Endometrial microvascular endothelial cells (primary cell): Measurements from ENCODE around the gene ZNF76. TPM values are rescaled to one million over a fixed set of nuclear protein-coding genes. Genes with fewer than 3 reads are reported as not detected.

ENCODE experiments used
- in situ Hi-C: cut with HindIII; loops from 2 replicates; pipeline ENCODE4 v1.10.0; 2017; ENCODE audit warnings: low sequenced_read_pairs, low pct_unique_long_range_greater_than_20kb; ENCODE audit errors: inconsistent ontology term
- total RNA-seq: library from RNA; depleted of rRNA; stranded (reverse); fragments of >200 nt; gene quantifications from one replicate; pipeline ENCODE4 v1.2.3, GENCODE V29; 2015; ENCODE audit errors: inconsistent ontology term

The ZNF76 gene
- total RNA-seq, 1 donor from 2014 or later = 18.6 TPM

GRCh38 chr6:35260591-35261570 lies 1.3 kb downstream of the ZNF76 start:
- in situ Hi-C loops = no loop called here

- in situ Hi-C loops = no loop called here
These were observed 3.1 kb downstream of the ZNF76 start for GRCh38 chr6:35262596-35262995.

DNA sequence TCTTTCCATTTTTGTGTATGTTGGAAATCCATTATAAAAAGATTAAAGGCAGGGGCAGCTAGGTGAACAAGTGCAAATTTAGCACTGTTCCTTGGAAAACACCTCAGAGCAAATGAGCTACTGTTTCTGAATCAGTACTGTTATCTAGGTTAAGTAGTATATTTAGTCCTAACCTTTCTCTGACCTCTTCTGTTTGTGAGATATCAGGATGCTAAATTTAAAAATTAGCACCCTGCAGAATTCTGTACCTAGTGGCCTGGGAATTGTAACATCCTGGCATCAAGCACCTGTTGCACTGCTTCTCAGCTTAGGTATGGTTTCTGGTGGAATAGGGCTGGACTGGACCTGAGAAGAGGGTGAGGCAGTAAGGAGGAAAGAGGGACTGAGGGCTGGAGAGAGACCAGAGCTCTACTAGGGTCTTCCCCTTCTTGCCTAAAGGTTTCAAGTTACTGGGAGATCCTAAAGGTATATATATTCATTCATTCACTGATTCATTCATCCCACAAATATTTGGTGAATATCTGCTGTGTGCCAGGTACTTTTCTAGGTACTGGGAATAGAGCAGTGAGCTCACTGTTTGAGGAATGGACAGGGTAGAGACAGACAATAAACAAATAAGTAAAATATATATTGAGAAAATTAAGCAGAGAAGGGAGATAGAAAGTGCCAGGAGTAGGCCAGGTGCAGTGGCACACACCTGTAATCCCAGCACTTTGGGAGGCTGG lies 5.2 kb downstream of the ZNF76 start:
- in situ Hi-C loops = no loop called here

GRCh38 chr6:35265523-35265922 lies 6.0 kb downstream of the ZNF76 start:
- in situ Hi-C loops = no loop called here

DNA sequence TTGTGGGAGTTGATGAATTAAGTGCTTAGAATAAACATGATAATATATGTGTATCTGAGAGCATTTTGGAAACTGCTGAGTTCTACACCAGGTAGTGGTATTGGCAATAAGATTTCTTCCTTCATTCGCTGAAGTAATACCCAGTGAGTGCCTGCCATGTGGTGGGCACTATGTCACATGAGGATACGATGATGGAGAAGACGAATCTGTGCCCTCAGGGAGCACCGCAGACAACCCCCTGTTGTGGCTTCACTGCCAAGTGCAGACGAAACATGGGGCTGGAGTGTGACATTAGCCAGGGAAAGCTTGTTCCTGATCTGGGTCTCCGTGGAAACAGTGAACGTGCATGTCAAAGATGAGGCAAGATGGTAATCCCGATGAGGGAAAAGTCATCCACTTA lies 7.9 kb downstream of the ZNF76 start:
- in situ Hi-C loops = no loop called here

DNA sequence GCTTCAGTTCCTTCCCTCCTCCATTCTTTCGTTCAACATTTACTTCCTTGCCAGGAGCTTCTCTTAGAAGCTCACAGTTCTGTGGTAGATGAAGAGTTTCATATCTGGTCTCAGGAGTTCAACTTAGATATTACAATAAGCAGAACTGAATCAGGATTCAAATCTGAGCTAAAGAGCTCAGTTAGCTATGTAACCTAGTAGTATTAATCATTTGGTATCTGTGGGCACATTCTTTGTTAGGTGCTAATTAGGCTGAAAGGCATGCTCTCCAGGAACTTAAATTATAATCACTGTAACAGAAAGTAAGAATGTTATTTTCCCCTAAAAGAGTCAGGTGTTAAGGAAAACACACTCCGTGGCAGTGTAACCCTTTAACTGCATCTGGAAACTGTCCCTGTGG lies 8.4 kb downstream of the ZNF76 start:
- in situ Hi-C loops = no loop called here

- in situ Hi-C loops = no loop called here
These were observed 12.5 kb downstream of the ZNF76 start for GRCh38 chr6:35272005-35272404.

DNA sequence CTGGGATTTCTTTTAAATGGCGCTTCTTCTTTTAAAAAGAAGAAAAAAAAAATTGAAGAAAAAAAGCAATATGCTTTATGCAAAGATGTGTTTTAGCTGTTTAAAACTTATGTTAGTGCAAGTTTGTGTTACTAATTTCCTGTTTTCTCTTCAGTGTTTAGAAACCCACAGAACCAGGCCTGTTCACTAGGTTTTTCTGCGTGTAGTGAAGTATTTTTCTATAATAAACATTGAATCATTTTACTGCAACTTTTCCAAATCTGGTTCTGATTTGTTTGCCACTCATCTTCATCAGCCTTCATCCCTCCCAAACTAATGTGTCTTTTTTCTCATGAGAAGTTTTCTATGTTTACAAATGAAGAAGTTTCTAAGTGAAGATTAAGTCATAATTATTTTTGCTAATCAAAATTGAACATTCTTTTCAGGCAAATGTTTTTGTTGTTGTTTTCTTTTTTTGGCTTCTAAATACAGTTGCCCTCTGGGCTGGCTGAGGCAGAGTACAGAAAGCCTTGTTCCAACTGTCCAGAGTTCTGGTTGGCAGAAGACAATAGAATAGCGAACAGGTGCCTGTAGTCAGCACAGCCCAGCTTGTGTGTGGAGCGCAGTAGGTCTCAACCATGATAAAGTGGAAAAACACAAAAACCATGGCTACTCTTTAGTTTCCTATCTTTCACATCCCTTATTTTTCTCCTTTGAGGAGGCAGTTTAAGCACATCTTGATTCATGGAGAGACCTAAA lies 14.5 kb downstream of the ZNF76 start:
- in situ Hi-C loops = no loop called here

DNA sequence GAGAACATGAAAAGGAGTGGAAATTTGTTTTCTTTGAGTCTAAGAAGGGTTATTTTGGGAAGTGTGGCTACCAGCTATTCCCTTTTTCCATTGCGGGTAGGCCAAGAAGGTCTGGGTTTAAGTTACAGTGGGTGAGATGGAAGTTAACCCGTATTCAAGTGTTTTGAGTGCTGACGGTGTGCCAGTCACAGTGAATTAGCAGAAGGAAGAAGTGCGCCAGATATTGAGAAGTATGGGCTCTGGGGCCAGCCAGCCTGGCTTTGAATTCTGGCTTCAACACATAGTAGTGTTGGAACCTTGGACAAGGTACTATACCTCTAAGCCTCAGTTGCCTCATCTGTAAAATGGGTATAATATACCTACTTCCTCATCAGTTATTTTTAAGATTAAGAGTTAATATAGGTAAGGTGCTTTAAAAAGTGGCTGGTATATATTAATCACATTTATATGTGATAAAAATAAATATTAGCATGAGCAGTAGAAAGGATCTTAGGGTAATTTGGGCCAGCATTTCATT lies 16.3 kb downstream of the ZNF76 start:
- in situ Hi-C loops = no loop called here

DNA sequence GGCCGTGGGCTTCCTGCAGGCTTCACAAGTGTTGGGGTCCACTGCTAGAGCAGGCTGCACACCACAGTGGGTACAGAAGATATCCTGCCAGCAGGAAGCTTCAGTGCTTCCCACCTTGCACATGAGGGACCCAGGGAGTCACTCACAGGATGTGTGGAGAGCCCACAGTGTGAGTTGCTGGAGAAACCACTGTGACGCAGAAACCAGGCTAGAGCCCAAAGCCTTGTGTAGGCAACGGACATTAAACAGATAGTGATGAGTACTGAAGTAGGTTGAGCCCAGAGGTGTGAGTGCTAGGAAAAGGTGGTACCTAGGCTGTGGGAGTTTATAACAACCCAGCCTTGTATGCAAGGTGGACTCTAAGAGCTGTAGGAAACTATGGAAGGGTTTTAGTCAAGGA lies 19.2 kb downstream of the ZNF76 start:
- in situ Hi-C loops = no loop called here

DNA sequence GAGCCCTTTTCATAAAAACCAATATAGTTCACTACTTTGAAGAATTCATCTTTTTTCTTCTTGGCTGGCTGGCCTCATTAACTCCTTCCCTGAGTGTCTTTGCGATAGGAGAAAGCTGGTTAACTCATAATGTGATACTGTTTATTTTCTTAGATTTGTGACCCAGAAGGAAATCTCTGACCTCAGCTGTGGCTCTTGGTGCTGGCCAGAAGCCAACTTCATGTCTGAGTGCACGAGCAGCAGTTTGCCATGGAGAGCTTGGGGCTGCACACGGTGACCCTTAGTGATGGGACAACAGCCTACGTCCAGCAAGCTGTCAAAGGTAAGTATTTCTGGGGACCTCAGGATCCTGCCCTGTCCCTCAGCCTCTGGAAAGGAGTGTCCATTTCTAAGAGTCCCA lies 21.4 kb downstream of the ZNF76 start:
- in situ Hi-C loops = no loop called here

GRCh38 chr6:35282472-35282871 lies 22.9 kb downstream of the ZNF76 start:
- in situ Hi-C loops = no loop called here

GRCh38 chr6:35283361-35283760 lies 23.8 kb downstream of the ZNF76 start:
- in situ Hi-C loops = no loop called here

- in situ Hi-C loops = no loop called here
These were observed 28.3 kb downstream of the ZNF76 start for GRCh38 chr6:35287671-35288396.

DNA sequence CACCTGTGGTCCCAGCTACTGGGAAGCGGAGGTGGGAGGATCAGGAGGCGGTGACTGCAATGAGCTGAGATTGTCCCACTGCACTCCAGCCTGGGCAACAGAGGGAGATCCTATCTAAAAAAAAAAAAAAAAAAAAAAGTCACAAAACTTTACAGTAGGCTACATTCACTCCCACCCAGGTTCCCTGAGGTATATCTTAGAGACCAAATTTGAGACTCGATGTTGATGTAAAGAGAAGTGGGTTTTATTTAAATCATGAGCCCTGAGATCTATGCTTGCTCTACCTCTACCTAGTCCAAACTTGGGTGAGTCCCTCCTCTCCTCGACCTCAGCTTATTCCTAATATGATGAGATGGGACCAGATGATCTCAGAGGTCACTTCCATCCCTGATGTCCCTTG lies 29.3 kb downstream of the ZNF76 start:
- in situ Hi-C loops = no loop called here

DNA sequence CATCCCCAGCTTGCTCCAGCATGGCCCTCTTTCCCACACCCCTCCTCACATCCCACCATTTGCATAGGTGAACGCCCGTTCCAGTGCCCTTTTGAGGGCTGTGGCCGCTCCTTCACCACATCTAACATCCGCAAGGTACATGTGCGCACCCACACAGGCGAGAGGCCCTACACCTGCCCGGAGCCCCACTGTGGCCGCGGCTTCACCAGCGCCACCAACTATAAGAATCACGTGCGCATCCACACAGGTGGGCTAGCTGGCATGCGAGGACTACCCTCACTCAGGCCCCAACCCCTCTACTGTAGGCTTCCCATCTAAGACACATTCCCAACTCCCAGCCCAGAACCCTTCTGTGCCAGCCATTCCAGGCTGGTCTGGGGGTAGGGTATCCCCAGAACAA lies 32.0 kb downstream of the ZNF76 start:
- in situ Hi-C loops = no loop called here

DNA sequence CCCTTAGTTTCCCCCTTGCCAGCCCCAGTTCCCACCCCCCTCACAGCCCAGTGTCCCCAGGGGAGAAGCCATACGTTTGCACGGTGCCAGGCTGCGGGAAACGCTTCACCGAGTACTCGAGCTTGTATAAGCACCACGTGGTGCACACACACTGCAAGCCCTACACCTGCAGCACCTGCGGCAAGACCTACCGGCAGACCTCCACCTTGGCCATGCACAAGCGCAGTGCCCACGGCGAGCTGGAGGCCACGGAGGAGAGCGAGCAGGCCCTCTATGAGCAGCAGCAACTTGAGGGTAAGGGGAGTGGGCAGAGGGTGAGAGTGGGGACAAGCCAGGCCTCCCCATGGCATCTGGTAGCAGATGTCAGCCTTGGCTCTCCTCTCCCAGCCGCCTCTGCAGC lies 33.0 kb downstream of the ZNF76 start:
- in situ Hi-C loops = no loop called here

GRCh38 chr6:35293681-35294080 lies 34.1 kb downstream of the ZNF76 start:
- in situ Hi-C loops = no loop called here
